GM18907 (cell line): ENCODE measurements around the gene AJAP1.

ENCODE experiments used
- ATAC-seq: cut with Tn5 transposase; IDR thresholded peaks from one replicate; pipeline ENCODE4 v1.9.1; 2021; ENCODE audit warnings: mild to moderate bottlenecking, moderate library complexity; ENCODE audit not compliant: unreplicated experiment

Gene AJAP1

GRCh38 chr1:4729090-4729471, 74.7 kb downstream of the AJAP1 start:
- ATAC-seq: no peak

GRCh38 chr1:4730078-4730477, 75.7 kb downstream of the AJAP1 start:
- no peak for ATAC-seq

- ATAC-seq: no peak
These were observed 79.2 kb downstream of the AJAP1 start for GRCh38 chr1:4733446-4734177.

GRCh38 chr1:4734219-4734618, 79.8 kb downstream of the AJAP1 start:
- ATAC-seq: no peak

GRCh38 chr1:4734791-4735190, 80.4 kb downstream of the AJAP1 start:
- ATAC-seq: no peak

GRCh38 chr1:4736254-4736653, 81.8 kb downstream of the AJAP1 start:
- no peak for ATAC-seq

GRCh38 chr1:4741876-4742423, 87.5 kb downstream of the AJAP1 start:
- ATAC-seq: no peak

GRCh38 chr1:4743978-4744750, 89.8 kb downstream of the AJAP1 start:
- no peak for ATAC-seq

- no peak for ATAC-seq
These were observed 91.2 kb downstream of the AJAP1 start for GRCh38 chr1:4745560-4745959.

- ATAC-seq: no peak
These were observed 95.0 kb downstream of the AJAP1 start for GRCh38 chr1:4749406-4749805.

- ATAC-seq: no peak
These were observed 95.8 kb downstream of the AJAP1 start for GRCh38 chr1:4750177-4750576.

GRCh38 chr1:4752059-4752458, 97.7 kb downstream of the AJAP1 start:
- no peak for ATAC-seq

- ATAC-seq: no peak
These were observed 100.4 kb downstream of the AJAP1 start for GRCh38 chr1:4754816-4755215.

- ATAC-seq: no peak
These were observed 101.0 kb downstream of the AJAP1 start for GRCh38 chr1:4755301-4755845.

GRCh38 chr1:4755864-4756504, 101.6 kb downstream of the AJAP1 start:
- no peak for ATAC-seq

GRCh38 chr1:4756851-4757580, 102.6 kb downstream of the AJAP1 start:
- ATAC-seq: no peak

GRCh38 chr1:4759671-4760070, 105.3 kb downstream of the AJAP1 start:
- ATAC-seq: no peak

- no peak for ATAC-seq
These were observed 105.7 kb downstream of the AJAP1 start for GRCh38 chr1:4760088-4760487.

GRCh38 chr1:4761324-4761723, 106.9 kb downstream of the AJAP1 start:
- no peak for ATAC-seq

GRCh38 chr1:4762146-4762545, 107.7 kb downstream of the AJAP1 start:
- ATAC-seq: no peak

- no peak for ATAC-seq
These were observed 112.9 kb downstream of the AJAP1 start for GRCh38 chr1:4767308-4767707.
